Stimulated activated CD8-positive, alpha-beta memory T cell treated with anti-CD3 and anti-CD28 coated beads, Interleukin-15, amount 100 ng/mL, for 4 hours (primary cell): ENCODE results near the gene TIAM2.

Experiments
- DNase-seq, 2 donors: peaks; one replicate each; pipeline ENCODE4 v3.0.0-alpha.2; 2020; ENCODE audit warnings: low read depth in 2 of 2

Gene TIAM2

DNA sequence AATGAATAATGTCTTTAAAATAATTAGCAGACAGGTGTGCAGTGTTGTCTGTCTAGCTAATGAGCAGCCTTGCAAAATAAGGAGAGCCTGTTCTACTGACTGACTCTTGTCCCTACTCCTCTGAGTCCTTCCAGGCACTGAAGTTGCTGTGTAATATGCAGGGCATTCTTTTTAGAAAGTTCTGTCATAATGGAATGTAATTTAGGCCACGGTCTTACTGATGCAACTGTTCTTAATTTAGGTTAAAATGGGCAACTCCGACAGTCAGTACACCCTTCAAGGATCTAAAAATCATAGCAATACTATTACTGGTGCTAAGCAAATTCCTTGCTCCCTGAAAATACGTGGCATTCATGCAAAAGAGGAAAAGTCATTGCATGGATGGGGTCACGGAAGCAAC, 133.9 kb downstream of the TIAM2 start:
- DNase-seq = no peak

DNA sequence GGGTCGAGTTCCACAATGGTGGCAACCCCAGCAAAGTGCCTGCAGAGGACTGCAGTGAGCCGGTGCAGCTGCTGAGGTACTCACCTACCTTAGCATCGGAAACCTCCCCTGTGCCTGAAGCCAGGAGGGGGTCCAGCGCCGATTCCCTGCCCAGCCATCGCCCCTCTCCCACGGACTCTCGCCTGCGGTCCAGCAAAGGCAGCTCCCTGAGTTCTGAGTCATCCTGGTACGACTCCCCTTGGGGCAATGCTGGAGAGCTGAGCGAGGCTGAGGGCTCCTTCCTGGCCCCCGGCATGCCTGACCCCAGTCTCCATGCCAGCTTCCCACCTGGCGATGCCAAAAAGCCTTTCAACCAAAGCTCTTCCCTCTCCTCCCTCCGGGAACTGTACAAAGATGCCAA, 134.6 kb downstream of the TIAM2 start:
- DNase-seq = no peak

DNA sequence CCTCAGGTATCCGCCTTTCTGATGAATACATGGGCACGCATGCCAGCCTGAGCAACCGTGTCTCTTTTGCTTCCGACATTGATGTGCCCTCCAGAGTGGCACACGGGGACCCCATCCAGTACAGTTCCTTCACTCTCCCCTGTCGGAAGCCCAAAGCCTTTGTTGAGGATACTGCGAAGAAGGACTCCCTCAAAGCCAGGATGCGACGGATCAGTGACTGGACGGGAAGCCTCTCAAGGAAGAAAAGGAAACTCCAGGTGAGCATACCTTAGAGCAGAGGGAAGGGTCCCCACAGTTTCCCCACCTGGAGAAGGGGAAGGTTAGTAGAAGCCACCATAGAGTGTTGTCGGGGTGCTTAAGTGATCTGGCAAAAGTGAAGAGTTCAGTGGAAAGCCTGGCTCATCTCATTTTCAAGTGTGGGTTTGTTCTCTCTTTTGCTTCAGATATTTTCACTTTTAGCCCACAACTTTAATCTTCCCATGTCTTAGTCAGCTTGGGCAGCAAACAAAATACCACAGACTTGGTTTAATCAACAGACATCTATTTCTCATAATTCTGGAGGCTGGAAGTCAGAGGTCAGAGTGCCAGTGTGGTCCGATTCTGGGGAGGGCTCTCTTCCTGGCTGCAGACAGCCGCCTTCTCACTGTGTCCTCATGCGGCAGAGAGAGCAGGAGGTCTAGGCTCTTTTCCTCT, 135.2 kb downstream of the TIAM2 start:
- no peak for DNase-seq

- no peak for DNase-seq
Measured at GRCh38 chr6:155132617-155133016, 137.5 kb downstream of the TIAM2 start.

- no peak for DNase-seq
Measured at GRCh38 chr6:155141002-155141401, 145.9 kb downstream of the TIAM2 start.

GRCh38 chr6:155141512-155141911, 146.4 kb downstream of the TIAM2 start:
- DNase-seq = no peak

DNA sequence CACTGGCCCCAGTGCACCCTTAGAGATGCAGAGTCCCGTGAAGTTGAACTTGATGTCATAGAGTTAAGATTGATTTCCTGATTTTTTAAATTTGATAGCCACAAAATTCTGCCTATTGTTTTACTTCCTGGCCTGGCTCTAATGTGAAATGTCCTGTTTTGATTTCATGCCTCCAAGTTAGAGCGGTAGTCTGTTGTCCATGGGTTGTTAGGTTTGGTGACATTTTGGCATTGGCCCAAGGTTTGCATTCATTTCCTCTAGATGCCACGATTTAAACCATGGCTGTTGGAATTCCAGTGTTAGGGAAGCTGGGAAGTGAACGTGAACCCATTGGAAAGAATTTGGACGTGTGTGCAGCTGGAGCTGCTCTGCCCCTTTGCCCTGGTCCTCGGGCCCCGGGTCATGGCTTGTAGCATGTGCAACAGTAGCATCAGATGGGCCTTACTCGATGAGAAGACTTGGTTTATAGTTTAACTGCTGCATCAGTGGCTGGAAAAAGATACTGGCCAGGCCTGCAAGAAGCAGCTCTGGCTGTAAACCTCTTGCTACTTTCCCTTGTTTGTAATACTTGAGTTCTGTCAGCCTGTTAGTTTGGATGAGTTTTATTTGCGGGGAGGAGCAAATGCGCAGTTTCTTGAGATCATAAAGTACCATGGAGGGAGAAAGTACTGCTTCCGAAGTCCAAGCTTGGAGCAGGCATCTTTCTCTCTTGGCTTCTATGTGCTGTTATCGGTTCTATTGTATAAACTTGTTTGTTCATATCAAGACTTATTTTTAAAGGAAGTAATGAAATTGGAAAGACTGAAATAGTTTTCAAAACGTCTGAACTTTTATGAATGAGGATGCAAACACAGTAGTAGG, 147.3 kb downstream of the TIAM2 start:
- no peak for DNase-seq

GRCh38 chr6:155143029-155143577, 148.0 kb downstream of the TIAM2 start:
- no peak for DNase-seq

GRCh38 chr6:155143578-155144106, 148.5 kb downstream of the TIAM2 start:
- DNase-seq = no peak

DNA sequence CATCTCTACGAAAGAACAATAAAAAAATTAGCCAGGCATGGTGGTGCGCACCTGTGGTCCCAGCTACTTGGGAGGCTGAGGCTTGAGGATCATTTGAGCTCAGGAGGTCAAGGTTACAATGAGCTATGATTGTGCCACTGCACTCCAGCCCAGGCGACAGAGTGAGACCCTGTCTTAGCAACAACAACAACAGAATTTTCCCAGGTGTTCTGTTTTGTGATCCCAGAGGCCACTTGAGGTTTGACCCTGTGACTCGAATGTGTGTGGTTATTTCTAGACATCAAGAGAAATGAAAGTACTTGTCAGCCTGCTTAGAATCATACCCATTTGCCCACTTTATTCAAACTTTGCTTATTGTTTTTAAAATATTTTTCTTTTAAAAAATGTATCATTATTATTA, 151.1 kb downstream of the TIAM2 start:
- DNase-seq = no peak

GRCh38 chr6:155147958-155148663, 153.0 kb downstream of the TIAM2 start:
- DNase-seq = no peak

DNA sequence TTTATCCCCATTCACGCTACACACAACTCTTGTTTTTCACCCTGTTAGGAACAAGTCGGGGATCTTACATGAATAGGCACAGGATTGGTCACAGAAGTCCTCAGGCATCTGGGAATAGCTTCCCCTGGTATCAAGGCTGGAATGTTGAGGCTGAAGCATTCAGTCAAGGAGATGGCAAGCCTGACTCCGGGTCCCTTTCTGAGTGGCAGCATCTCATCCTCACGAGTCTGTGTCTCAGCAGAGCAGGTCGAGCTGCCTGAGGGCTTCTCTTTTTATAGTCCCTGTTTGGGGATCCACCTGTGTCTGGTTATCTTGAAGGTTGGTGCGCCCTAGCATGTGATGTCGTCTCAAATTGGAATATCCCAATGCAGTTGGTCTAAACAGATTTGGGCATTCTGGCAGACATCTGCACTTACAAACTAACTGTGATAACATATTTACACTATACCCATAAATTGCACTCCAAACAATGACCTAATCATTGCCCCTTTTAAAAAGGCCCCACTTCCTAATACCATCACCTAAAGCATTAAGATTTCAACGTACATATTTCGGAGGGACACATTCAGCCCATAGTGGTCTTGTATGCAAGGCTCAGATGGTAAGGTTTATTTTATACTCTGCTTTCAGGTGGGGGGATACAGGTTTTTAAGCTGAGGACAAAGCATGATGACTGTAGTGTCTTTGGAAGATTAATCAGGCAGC, 156.0 kb downstream of the TIAM2 start:
- DNase-seq = no peak

DNA sequence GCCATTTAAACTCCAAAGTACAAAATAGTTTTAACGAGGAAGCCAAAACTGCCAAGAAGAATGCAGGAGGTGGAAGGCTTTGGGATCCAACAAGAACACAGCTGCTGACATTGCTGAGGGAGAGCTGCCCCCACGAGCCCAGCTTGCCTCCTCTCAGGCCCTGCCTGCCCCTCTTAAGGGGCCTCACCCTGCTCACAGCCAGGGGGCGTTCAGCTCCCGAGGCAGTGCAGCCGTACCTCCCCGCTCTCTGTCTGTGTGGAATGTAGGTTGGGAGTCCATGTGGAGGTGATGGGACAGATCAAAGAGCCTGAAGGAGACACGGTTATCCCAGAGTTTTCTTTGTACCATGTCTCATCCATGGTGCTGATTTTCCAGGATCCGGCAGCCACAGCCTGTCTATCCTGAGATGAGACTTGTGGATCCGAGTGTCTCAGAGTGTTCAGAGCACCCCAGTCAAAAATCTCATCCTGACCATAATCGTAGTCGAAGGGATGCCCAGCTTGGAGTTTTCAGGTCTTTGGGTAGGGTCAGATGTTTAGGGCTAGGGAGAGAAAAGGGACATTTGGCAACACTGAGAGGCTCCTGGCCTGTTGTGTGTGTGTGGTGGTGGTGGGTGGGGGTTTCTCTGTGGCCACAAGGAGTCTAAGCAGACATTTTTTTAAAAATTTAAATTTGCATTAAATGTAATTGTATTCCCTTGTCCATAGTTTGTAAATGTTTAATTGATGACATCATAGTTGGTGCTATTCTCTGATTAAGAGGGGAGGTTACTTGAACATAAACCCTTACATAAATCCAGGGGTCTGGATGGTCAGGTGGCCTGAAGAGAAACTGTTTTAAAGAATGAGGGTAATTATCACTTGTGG, 157.3 kb downstream of the TIAM2 start:
- no peak for DNase-seq

- no peak for DNase-seq
Measured at GRCh38 chr6:155154158-155154830, 159.2 kb downstream of the TIAM2 start.

DNA sequence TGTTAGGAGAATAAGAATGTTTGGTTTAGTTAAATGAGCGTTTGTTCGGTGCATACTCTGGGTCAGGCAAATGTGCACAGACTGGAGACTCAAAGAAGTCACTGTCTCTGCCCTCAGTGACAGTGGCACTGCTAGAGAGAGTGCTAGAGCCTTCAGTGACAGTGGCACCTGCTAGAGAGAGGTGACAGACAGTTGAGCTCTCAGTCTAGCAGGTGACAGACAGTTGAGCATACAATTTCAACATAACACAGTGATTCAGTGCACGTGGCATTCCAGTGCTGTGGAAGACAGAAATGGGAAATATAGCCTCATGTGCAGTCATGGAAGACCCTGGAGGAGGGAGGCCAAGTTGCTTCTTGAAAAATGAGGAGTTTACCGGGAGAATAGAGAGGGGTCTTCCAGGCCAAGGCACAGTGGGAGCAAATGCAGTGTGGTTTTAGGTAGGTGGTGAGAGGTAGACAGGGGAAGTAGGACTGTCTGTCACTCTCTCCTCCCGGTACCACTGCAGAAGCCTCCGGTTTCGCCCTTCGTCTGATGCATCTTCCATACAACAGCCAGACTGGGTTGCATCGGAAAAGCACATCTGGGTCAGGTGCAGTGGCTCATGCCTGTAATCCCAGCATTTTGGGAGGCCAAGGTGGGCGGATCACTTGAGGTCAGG, 160.8 kb downstream of the TIAM2 start:
- no peak for DNase-seq

DNA sequence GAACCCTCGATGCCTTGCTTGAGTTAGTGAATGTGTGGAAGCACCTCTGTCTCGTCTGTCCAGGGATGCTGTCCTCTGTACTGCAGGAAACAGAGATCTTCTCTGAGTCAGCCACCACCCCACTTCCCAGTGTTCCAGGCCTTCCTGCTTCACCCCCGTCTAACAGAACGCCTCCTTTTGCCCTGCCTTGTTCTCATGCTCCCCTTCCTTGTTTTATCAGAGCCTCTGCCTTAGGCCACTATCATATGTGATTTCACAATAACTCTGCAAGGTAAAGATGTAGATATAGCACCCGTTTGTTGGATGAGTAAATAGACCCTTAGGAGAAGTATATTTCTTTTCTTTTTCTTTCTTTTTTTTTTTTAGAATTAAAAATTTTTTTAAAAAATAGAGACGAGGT, 162.0 kb downstream of the TIAM2 start:
- DNase-seq = no peak

- no peak for DNase-seq
Measured at GRCh38 chr6:155158030-155158843, 163.1 kb downstream of the TIAM2 start.

DNA sequence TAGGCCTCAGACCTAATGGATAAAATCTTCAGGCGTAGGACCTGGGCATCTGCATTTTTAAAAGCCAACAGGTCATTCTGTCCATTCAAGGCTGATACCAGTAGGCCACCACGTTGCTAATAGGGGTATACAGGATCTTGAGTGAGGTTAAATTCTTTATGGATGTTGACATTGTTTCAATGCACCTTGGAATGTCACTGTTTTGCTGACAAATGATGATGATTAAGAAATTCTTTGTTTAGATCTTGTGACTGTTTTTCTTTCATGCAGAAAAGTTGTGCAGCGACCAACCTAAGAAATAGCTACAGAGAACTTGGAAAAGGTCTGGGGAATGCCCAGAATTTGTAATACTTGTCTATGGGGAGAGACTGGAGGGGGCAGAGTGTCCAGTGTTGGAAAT, 167.6 kb downstream of the TIAM2 start:
- no peak for DNase-seq
